GM18526 (cell line): ENCODE results near the gene TTC23L.

Source experiments
- POLR2A ChIP-seq: IDR thresholded peaks from 3 replicates; pipeline ENCODE4 v1.6.1; 2011; ENCODE audit not compliant: insufficient read length; ENCODE audit errors: extremely low read depth

The TTC23L gene

GRCh38 chr5:34827588-34828506, 11.1 kb upstream of the TTC23L start:
- TF ChIP-seq POLR2A = no peak

- no peak for TF ChIP-seq POLR2A
Observed at GRCh38 chr5:34831303-34831702, 7.7 kb upstream of the TTC23L start.

- no peak for TF ChIP-seq POLR2A
Observed at GRCh38 chr5:34832568-34832967, 6.4 kb upstream of the TTC23L start.

GRCh38 chr5:34833090-34833489, 5.9 kb upstream of the TTC23L start:
- TF ChIP-seq POLR2A = no peak

GRCh38 chr5:34833976-34834793, 4.8 kb upstream of the TTC23L start:
- no peak for TF ChIP-seq POLR2A

- TF ChIP-seq POLR2A = no peak
Observed at GRCh38 chr5:34834794-34835089, 4.2 kb upstream of the TTC23L start.

- no peak for TF ChIP-seq POLR2A
Observed at GRCh38 chr5:34835664-34836063, 3.3 kb upstream of the TTC23L start.

GRCh38 chr5:34841816-34842215, 2.9 kb downstream of the TTC23L start:
- no peak for TF ChIP-seq POLR2A

GRCh38 chr5:34842554-34842953, 3.6 kb downstream of the TTC23L start:
- no peak for TF ChIP-seq POLR2A

- TF ChIP-seq POLR2A = no peak
Observed at GRCh38 chr5:34843497-34843896, 4.5 kb downstream of the TTC23L start.

GRCh38 chr5:34844106-34844505, 5.1 kb downstream of the TTC23L start:
- TF ChIP-seq POLR2A = no peak

- TF ChIP-seq POLR2A = no peak
Observed at GRCh38 chr5:34844999-34845398, 6.0 kb downstream of the TTC23L start.

GRCh38 chr5:34847056-34847455, 8.1 kb downstream of the TTC23L start:
- TF ChIP-seq POLR2A = no peak

GRCh38 chr5:34847552-34847951, 8.6 kb downstream of the TTC23L start:
- TF ChIP-seq POLR2A = no peak

- TF ChIP-seq POLR2A = no peak
Observed at GRCh38 chr5:34848230-34848629, 9.3 kb downstream of the TTC23L start.

- TF ChIP-seq POLR2A = no peak
Observed at GRCh38 chr5:34849253-34849652, 10.3 kb downstream of the TTC23L start.
